ENCODE data around the gene SOAT2. TPM values are rescaled to one million over a fixed set of nuclear protein-coding genes. Genes with fewer than 3 reads are reported as not detected.

Gene SOAT2
- total and polyA plus RNA-seq, 11 donors: 0.20 to 0.27 TPM; not detected in 9

DNA sequence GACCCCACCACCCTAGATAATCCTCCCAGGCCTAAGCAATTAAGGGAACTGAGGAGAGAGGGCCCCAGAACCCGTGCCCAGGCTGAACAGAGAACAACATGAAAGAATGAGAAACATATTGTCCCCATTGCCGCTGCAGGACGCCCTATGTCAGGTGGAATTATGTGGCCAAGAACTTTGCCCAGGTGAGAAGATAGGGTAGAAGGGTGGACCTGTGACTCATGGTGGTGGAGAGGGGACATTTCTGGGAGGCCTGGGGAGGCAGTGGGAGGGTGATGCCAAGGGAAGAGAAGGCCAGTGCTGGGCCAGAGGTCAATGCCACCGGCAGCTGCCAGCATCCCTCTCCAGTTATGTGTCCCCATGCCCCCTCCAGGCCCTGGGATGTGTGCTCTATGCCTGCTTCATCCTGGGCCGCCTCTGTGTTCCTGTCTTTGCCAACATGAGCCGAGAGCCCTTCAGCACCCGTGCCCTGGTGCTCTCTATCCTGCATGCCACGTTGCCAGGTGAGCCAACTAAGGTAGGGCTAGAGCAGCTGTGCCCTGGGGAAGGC, 15.5 kb downstream of the SOAT2 start:
- 87 to 92% (median 91%) methylated on average over 8 of the region's 8 CpGs for whole genome bisulfite sequencing, 4 donors
- DNase-seq: peak in 1 of 5 donors; percentile 5

GRCh38 chr12:53120685-53121525, 17.6 kb downstream of the SOAT2 start:
- 70 to 80% (median 77%) methylated on average over 12 of the region's 12 CpGs for WGBS, 4 donors
- Histone ChIP-seq H3K4me3 (no peak overlapping the region), H3K36me3 (no peaks in the 10 kb centered on the region), H3K27me3 (no peaks in the 10 kb centered on the region), H3K4me1 (peaks cover 0 to 10% (median 3%) of the 10 kb centered on the region in 12 donors), H3K9me3 (no peaks in the 10 kb centered on the region), H3K27ac (no peak overlapping the region)
- intact Hi-C loops (cut with DNase I): no loop called here
- TF ChIP-seq POLR2A (IDR thresholded peaks at IDR 0.05): no peak
- TF ChIP-seq, protein P1, sequence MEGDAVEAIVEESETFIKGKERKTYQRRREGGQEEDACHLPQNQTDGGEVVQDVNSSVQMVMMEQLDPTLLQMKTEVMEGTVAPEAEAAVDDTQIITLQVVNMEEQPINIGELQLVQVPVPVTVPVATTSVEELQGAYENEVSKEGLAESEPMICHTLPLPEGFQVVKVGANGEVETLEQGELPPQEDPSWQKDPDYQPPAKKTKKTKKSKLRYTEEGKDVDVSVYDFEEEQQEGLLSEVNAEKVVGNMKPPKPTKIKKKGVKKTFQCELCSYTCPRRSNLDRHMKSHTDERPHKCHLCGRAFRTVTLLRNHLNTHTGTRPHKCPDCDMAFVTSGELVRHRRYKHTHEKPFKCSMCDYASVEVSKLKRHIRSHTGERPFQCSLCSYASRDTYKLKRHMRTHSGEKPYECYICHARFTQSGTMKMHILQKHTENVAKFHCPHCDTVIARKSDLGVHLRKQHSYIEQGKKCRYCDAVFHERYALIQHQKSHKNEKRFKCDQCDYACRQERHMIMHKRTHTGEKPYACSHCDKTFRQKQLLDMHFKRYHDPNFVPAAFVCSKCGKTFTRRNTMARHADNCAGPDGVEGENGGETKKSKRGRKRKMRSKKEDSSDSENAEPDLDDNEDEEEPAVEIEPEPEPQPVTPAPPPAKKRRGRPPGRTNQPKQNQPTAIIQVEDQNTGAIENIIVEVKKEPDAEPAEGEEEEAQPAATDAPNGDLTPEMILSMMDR (IDR thresholded peaks at IDR 0.05): no peak
- DNase-seq (peak in 1 of 5 donors; percentile 10), ATAC-seq (no peak)

More for the DNA sequence above, 15.5 kb downstream of the SOAT2 start:
- Histone ChIP-seq H3K4me3 (no peak overlapping the region), H3K4me1 (peaks cover 0 to 14% (median 7%) of the 10 kb centered on the region in 12 donors), H3K36me3 (no peaks in the 10 kb centered on the region), H3K27me3 (no peaks in the 10 kb centered on the region), H3K27ac (no peak overlapping the region), H3K9me3 (no peaks in the 10 kb centered on the region)
- intact Hi-C loops (cut with DNase I): loop anchor here in 2 of 10 donors (5.0 kb wide), 2 partner anchors 33 to 38 kb away; no protein-coding TSS in a partner anchor
- ATAC-seq: no peak
- no peak for TF ChIP-seq POLR2A (IDR thresholded peaks at IDR 0.05)
- TF ChIP-seq, protein P1 (IDR thresholded peaks at IDR 0.05): no peak

DNA sequence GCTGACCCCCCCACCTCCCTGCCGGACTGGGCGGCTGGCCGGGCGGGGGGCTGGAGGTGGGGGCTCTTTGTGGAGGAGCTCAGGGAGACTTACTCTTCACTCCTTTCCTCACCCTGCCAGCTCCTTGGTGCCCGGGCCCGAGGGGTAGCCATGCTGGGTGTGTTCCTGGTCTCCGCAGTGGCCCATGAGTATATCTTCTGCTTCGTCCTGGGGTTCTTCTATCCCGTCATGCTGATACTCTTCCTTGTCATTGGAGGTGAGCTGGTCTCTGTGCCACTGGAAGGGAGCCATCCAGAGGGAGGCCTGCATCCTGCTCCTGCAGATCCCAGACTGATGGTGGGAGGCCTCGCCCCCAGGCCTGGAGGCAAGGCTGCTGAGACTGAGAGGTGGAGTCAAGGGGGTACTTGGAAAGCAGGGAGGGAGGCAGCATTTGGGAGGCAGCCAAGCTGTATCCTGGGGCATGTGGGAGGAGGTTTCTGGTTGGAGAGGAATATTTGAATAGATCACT, 19.7 kb downstream of the SOAT2 start:
- 94 to 96% (median 95%) methylated on average over 10 of the region's 10 CpGs for WGBS, 4 donors
- no peak for ATAC-seq
- H3K27me3 ChIP-seq: no peaks in the 10 kb centered on the region

More for the DNA sequence above, 19.7 kb downstream of the SOAT2 start:
- peak in 1 of 5 donors; percentile 14 for DNase-seq
- intact Hi-C loops (cut with DNase I): no loop called here
- Histone ChIP-seq H3K4me1 (no peaks in the 10 kb centered on the region), H3K27ac (no peak overlapping the region), H3K36me3 (no peaks in the 10 kb centered on the region), H3K4me3 (no peak overlapping the region), H3K9me3 (no peaks in the 10 kb centered on the region)
- TF ChIP-seq POLR2A (IDR thresholded peaks at IDR 0.05): no peak
- TF ChIP-seq, protein P1 (IDR thresholded peaks at IDR 0.05): no peak
